ENCODE measurements around the gene LGR5. TPM values are rescaled to one million over a fixed set of nuclear protein-coding genes. Genes with fewer than 3 reads are reported as not detected.
A peak's percentile ranks its signal among the peaks of the same experiment; 100 is the strongest.

The LGR5 gene
- polyA plus RNA-seq, 1 donor (not counting 4 experiments of a cell fraction or from before 2014, with no cell fraction given), result 0.05 TPM

DNA sequence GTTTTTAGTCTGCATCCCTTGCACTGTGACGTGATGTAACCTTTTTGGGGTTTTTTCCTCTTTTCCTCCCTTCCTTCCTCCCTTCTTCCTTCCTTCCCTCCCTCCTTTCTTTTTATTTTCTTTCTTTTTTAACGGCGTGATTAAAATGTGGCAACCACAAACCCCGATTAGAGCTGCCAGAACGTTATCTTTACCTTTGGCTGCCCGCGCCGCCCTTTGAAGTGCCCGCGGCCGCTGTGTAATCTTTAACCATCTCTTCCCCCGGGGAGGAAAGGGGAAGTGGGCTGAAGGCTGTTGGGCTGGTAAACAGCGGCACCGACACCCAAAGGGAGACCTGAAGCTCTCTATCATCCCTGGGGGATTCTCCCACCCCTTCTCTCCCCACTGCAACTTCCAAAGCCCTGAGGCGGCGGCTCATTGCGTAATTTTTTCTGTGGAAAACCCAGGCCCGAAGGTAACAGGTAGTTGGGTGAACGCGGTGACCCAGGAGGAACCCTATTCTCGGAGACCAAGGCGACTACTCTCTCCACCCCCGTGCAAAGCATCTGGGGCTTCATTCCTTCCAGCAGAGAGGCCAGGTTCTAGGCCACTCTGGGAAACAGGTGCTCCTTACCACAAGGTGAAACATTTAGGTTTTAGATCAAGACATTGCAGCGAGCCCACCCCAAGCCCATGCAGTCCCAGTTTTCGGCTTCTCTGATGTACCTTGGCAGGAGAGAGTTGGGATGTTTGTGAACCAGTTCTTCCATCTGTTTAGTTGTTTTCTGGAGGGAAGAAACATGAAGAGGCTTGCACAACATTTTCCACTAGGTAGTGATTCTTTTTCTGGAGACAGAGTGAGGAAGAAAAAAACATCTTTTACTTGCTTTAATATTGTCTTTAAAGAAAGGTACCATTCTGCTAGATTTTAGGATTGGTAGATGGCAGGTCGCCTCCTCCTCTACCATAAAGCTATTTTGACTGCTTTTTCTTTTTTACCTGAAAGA lies 1.5 kb downstream of the LGR5 start:
- TF ChIP-seq EZH2 (IDR thresholded peaks at IDR 0.05; ENCODE audit: low read length), result peak; percentile 51
- TF ChIP-seq, protein P1, sequence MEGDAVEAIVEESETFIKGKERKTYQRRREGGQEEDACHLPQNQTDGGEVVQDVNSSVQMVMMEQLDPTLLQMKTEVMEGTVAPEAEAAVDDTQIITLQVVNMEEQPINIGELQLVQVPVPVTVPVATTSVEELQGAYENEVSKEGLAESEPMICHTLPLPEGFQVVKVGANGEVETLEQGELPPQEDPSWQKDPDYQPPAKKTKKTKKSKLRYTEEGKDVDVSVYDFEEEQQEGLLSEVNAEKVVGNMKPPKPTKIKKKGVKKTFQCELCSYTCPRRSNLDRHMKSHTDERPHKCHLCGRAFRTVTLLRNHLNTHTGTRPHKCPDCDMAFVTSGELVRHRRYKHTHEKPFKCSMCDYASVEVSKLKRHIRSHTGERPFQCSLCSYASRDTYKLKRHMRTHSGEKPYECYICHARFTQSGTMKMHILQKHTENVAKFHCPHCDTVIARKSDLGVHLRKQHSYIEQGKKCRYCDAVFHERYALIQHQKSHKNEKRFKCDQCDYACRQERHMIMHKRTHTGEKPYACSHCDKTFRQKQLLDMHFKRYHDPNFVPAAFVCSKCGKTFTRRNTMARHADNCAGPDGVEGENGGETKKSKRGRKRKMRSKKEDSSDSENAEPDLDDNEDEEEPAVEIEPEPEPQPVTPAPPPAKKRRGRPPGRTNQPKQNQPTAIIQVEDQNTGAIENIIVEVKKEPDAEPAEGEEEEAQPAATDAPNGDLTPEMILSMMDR (optimal IDR thresholded peaks at IDR 0.05 in 1 of 3, IDR thresholded peaks at IDR 0.05 in 1 of 3, conservative IDR thresholded peaks at IDR 0.05 in 1 of 3; ENCODE audit: extremely low read depth in 1 of 3, insufficient read depth in 2 of 3, low read length in 3 of 3), result no peak
- no peak overlapping the region for H3K9ac ChIP-seq (ENCODE audit: control insufficient read depth, extremely low read depth, insufficient read depth, low read length)
- no peaks in the 10 kb centered on the region for H3K9me1 ChIP-seq (ENCODE audit: control insufficient read depth, extremely low read depth, insufficient read depth, low read length)
- peak overlapping the region; percentile 32 for H3K4me2 ChIP-seq (ENCODE audit: control insufficient read depth, extremely low read depth, insufficient read depth, low read depth, low read length)
- FAIRE-seq (no peak), DNase-seq (ENCODE audit: low read depth, low spot score) (no peak)
- H2AFZ ChIP-seq (ENCODE audit: control insufficient read depth, low read length), result no peak overlapping the region
- H3K4me1 ChIP-seq (ENCODE audit: control insufficient read depth, extremely low read depth, insufficient read depth, low read length), result peaks cover 14% of the 10 kb centered on the region
- no peaks in the 10 kb centered on the region for H3K36me3 ChIP-seq (ENCODE audit: control insufficient read depth in 2 of 2, extremely low read depth in 1 of 2, insufficient read depth in 2 of 2, low read length in 2 of 2)
- H3K9me3 ChIP-seq (ENCODE audit: control insufficient read depth, low read depth, low read length), result no peaks in the 10 kb centered on the region
- no peak overlapping the region for H3K4me3 ChIP-seq (ENCODE audit: control insufficient read depth in 2 of 3, extremely low read depth in 1 of 3, insufficient read depth in 2 of 3, low read depth in 1 of 3, low read length in 3 of 3)
- no peaks in the 10 kb centered on the region for H3K79me2 ChIP-seq (ENCODE audit: control insufficient read depth, insufficient read depth, low read length)
- H4K20me1 ChIP-seq (ENCODE audit: control insufficient read depth, extremely low read depth, insufficient read depth, low read length), result no peaks in the 10 kb centered on the region
- no peak overlapping the region for H3K27ac ChIP-seq (ENCODE audit: control insufficient read depth, insufficient read depth, low read length)
- H3K27me3 ChIP-seq (ENCODE audit: control insufficient read depth, extremely low read depth, insufficient read depth, low read length), result peaks cover 57% of the 10 kb centered on the region
- dilution Hi-C loops (cut with MboI; ENCODE audit: extremely low pct_ligation_motif_present, low sequenced_read_pairs), result no loop called here

DNA sequence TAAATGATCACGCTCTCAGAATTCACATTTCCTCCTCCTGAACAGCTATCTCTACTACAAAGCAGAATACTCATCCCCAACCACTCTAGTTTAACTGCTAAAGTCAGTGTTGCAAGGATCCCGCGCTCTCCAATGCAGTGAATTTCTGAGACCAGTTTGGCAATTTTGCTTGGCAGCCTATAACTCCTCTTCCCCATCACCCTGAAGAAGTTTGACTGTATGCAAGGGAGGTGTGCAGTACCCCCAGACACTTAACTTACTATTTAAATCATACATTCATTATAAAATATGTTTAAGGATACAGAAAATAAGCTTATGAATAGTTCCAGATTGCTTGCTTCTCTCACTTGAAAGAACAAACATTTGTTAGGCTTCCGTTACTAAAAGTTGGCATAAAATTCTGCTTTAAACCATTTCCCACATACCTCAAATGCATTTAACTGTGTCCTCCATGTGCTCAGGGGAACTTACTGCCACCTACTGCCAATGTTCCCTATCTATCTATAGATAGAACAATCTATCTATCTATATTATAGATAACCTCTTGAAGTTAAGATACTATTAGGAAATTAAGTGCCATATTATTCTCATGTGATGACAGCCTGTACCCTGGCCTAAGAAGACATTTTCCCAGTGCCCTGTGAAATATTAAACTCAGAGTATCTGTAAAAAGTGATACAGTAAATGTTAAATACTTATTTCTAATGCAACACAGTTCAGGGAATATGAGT lies 2.4 kb downstream of the LGR5 start:
- Histone ChIP-seq H3K4me3 (ENCODE audit: control insufficient read depth in 2 of 3, extremely low read depth in 1 of 3, insufficient read depth in 2 of 3, low read depth in 1 of 3, low read length in 3 of 3) (no peak overlapping the region), H3K27me3 (ENCODE audit: control insufficient read depth, extremely low read depth, insufficient read depth, low read length) (peaks cover 62% of the 10 kb centered on the region), H3K9me1 (ENCODE audit: control insufficient read depth, extremely low read depth, insufficient read depth, low read length) (no peaks in the 10 kb centered on the region), H4K20me1 (ENCODE audit: control insufficient read depth, extremely low read depth, insufficient read depth, low read length) (no peaks in the 10 kb centered on the region), H2AFZ (ENCODE audit: control insufficient read depth, low read length) (no peak overlapping the region), H3K9me3 (ENCODE audit: control insufficient read depth, low read depth, low read length) (no peaks in the 10 kb centered on the region), H3K79me2 (ENCODE audit: control insufficient read depth, insufficient read depth, low read length) (no peaks in the 10 kb centered on the region), H3K27ac (ENCODE audit: control insufficient read depth, insufficient read depth, low read length) (no peak overlapping the region), H3K4me2 (ENCODE audit: control insufficient read depth, extremely low read depth, insufficient read depth, low read depth, low read length) (no peak overlapping the region), H3K36me3 (ENCODE audit: control insufficient read depth in 2 of 2, extremely low read depth in 1 of 2, insufficient read depth in 2 of 2, low read length in 2 of 2) (no peaks in the 10 kb centered on the region), H3K9ac (ENCODE audit: control insufficient read depth, extremely low read depth, insufficient read depth, low read length) (no peak overlapping the region), H3K4me1 (ENCODE audit: control insufficient read depth, extremely low read depth, insufficient read depth, low read length) (peaks cover 14% of the 10 kb centered on the region)
- TF ChIP-seq, protein P1 (optimal IDR thresholded peaks at IDR 0.05 in 1 of 3, IDR thresholded peaks at IDR 0.05 in 1 of 3, conservative IDR thresholded peaks at IDR 0.05 in 1 of 3; ENCODE audit: extremely low read depth in 1 of 3, insufficient read depth in 2 of 3, low read length in 3 of 3), result no peak
- no peak for TF ChIP-seq EZH2 (IDR thresholded peaks at IDR 0.05; ENCODE audit: low read length)
- no peak for FAIRE-seq
- DNase-seq (ENCODE audit: low read depth, low spot score), result no peak
- dilution Hi-C loops (cut with MboI; ENCODE audit: extremely low pct_ligation_motif_present, low sequenced_read_pairs), result no loop called here
